ENCODE results near the gene HRNR.
A peak's percentile ranks its signal among the peaks of the same experiment; 100 is the strongest.
"Not testable (repeated sequence)": the region's sequence is repeated elsewhere in the genome, so short reads cannot be mapped to it uniquely, and the experiment has no call there.

The HRNR gene

GRCh38 chr1:152214911-152215310 is 9.1 kb downstream of the HRNR start:
- H3K4me1 Mint-ChIP-seq, H3K36me3 Mint-ChIP-seq, CTCF ChIA-PET, H3K27me3 Mint-ChIP-seq, DNase-seq, H3K27ac Mint-ChIP-seq, H3K4me3 Mint-ChIP-seq: not testable (repeated sequence)
- H3K9me3 Mint-ChIP-seq, result peaks cover 20% of the 10 kb centered on the region

GRCh38 chr1:152198982-152199381 is 25.0 kb downstream of the HRNR start:
- Mint-ChIP-seq H3K36me3 (no peaks in the 10 kb centered on the region), H3K27ac (no peak overlapping the region), H3K4me3 (no peak overlapping the region), H3K9me3 (no peaks in the 10 kb centered on the region), H3K4me1 (no peaks in the 10 kb centered on the region), H3K27me3 (peaks cover 12% of the 10 kb centered on the region)
- CTCF ChIA-PET, result interaction anchor here (0.7 to 1.7 kb wide), 5 partner anchors 13 to 261 kb away, joined by 3 to 5 read pairs (median 3); no protein-coding TSS in a partner anchor
- no peak for DNase-seq

GRCh38 chr1:152197361-152197941 is 26.5 kb downstream of the HRNR start:
- Mint-ChIP-seq H3K4me1 (no peaks in the 10 kb centered on the region), H3K4me3 (no peak overlapping the region), H3K27me3 (peaks cover 12% of the 10 kb centered on the region), H3K27ac (no peak overlapping the region), H3K9me3 (no peaks in the 10 kb centered on the region), H3K36me3 (no peaks in the 10 kb centered on the region)
- DNase-seq, result no peak
- CTCF ChIA-PET, result interaction anchor here (1.1 to 1.7 kb wide), 2 partner anchors 243 to 261 kb away, joined by 3 to 5 read pairs; no protein-coding TSS in a partner anchor

- CTCF ChIA-PET, result interaction anchor here (1.1 to 3.8 kb wide), 2 partner anchors 139 to 267 kb away, joined by 3 to 38 read pairs; no protein-coding TSS in a partner anchor
- no peak overlapping the region for H3K4me3 Mint-ChIP-seq
- no peaks in the 10 kb centered on the region for H3K9me3 Mint-ChIP-seq
- H3K36me3 Mint-ChIP-seq, result no peaks in the 10 kb centered on the region
- no peak overlapping the region for H3K27ac Mint-ChIP-seq
- no peak for DNase-seq
- peaks cover 5% of the 10 kb centered on the region for H3K4me1 Mint-ChIP-seq
- peaks cover 26% of the 10 kb centered on the region for H3K27me3 Mint-ChIP-seq
Observed at GRCh38 chr1:152191711-152192110, 32.3 kb downstream of the HRNR start.

GRCh38 chr1:152191260-152191659 is 32.7 kb downstream of the HRNR start:
- CTCF ChIA-PET, result interaction anchor here (1.1 to 3.8 kb wide), 2 partner anchors 268 to 279 kb away, joined by 3 to 38 read pairs; no protein-coding TSS in a partner anchor
- Mint-ChIP-seq H3K36me3 (no peaks in the 10 kb centered on the region), H3K27ac (no peak overlapping the region), H3K9me3 (no peaks in the 10 kb centered on the region), H3K4me1 (peaks cover 5% of the 10 kb centered on the region), H3K4me3 (no peak overlapping the region), H3K27me3 (peaks cover 26% of the 10 kb centered on the region)
- no peak for DNase-seq

- peaks cover 5% of the 10 kb centered on the region for H3K4me1 Mint-ChIP-seq
- no peaks in the 10 kb centered on the region for H3K9me3 Mint-ChIP-seq
- H3K27me3 Mint-ChIP-seq, result peaks cover 28% of the 10 kb centered on the region
- H3K27ac Mint-ChIP-seq, result no peak overlapping the region
- no peak overlapping the region for H3K4me3 Mint-ChIP-seq
- CTCF ChIA-PET, result interaction anchor here (1.1 to 3.8 kb wide), 2 partner anchors 269 to 280 kb away, joined by 3 to 38 read pairs; no protein-coding TSS in a partner anchor
- no peaks in the 10 kb centered on the region for H3K36me3 Mint-ChIP-seq
- no peak for DNase-seq
Observed at GRCh38 chr1:152190589-152190988, 33.4 kb downstream of the HRNR start.

GRCh38 chr1:152189657-152190442 is 34.1 kb downstream of the HRNR start:
- Mint-ChIP-seq H3K9me3 (no peaks in the 10 kb centered on the region), H3K4me3 (peak overlapping the region; percentile 61)

GRCh38 chr1:152188673-152189591 is 35.1 kb downstream of the HRNR start:
- H3K36me3 Mint-ChIP-seq, result no peaks in the 10 kb centered on the region
- H3K4me1 Mint-ChIP-seq, result peaks cover 5% of the 10 kb centered on the region
- peak overlapping the region; percentile 24 for H3K27ac Mint-ChIP-seq
- peaks cover 42% of the 10 kb centered on the region for H3K27me3 Mint-ChIP-seq
- CTCF ChIA-PET, result interaction anchor here (0.9 to 11.1 kb wide), 11 partner anchors 9 to 270 kb away, joined by 3 to 270 read pairs (median 5); partner anchors contain the start of gene S100A11
- H3K4me3 Mint-ChIP-seq, result peak overlapping the region; percentile 62
- H3K9me3 Mint-ChIP-seq, result no peaks in the 10 kb centered on the region
- peak; percentile 83 for DNase-seq

More at GRCh38 chr1:152189657-152190442, 34.1 kb downstream of the HRNR start:
- Mint-ChIP-seq H3K27ac (no peak overlapping the region), H3K27me3 (peaks cover 35% of the 10 kb centered on the region), H3K4me1 (peaks cover 5% of the 10 kb centered on the region), H3K36me3 (no peaks in the 10 kb centered on the region)
- CTCF ChIA-PET, result interaction anchor here (0.9 to 11.1 kb wide), 10 partner anchors 10 to 269 kb away, joined by 3 to 270 read pairs (median 4); partner anchors contain the start of gene S100A11
- DNase-seq, result peak; percentile 79

GRCh38 chr1:152186556-152187285 is 37.3 kb downstream of the HRNR start:
- H3K36me3 Mint-ChIP-seq, result no peaks in the 10 kb centered on the region
- H3K9me3 Mint-ChIP-seq, result no peaks in the 10 kb centered on the region
- H3K27ac Mint-ChIP-seq, result no peak overlapping the region
- H3K27me3 Mint-ChIP-seq, result peaks cover 46% of the 10 kb centered on the region
- no peak overlapping the region for H3K4me3 Mint-ChIP-seq
- peaks cover 5% of the 10 kb centered on the region for H3K4me1 Mint-ChIP-seq
- DNase-seq, result no peak
- CTCF ChIA-PET, result interaction anchor here (0.7 to 11.1 kb wide), 16 partner anchors 13 to 272 kb away, joined by 3 to 270 read pairs (median 6); partner anchors contain the start of gene RPTN

- peaks cover 5% of the 10 kb centered on the region for H3K4me1 Mint-ChIP-seq
- H3K9me3 Mint-ChIP-seq, result no peaks in the 10 kb centered on the region
- peaks cover 37% of the 10 kb centered on the region for H3K27me3 Mint-ChIP-seq
- no peak overlapping the region for H3K4me3 Mint-ChIP-seq
- no peaks in the 10 kb centered on the region for H3K36me3 Mint-ChIP-seq
- H3K27ac Mint-ChIP-seq, result no peak overlapping the region
- peak; percentile 45 for DNase-seq
- CTCF ChIA-PET, result interaction anchor here (1.4 to 11.1 kb wide), 12 partner anchors 12 to 273 kb away, joined by 3 to 270 read pairs (median 10); partner anchors contain the start of gene RPTN
Observed at GRCh38 chr1:152185544-152186391, 38.2 kb downstream of the HRNR start.

GRCh38 chr1:152182944-152183361 is 41.0 kb downstream of the HRNR start:
- H3K4me3 Mint-ChIP-seq, result no peak overlapping the region
- no peak for DNase-seq
- no peaks in the 10 kb centered on the region for H3K4me1 Mint-ChIP-seq
- H3K9me3 Mint-ChIP-seq, result no peaks in the 10 kb centered on the region
- CTCF ChIA-PET, result interaction anchor here (0.8 to 11.1 kb wide), 9 partner anchors 9 to 275 kb away, joined by 3 to 270 read pairs (median 7); no protein-coding TSS in a partner anchor
- H3K27me3 Mint-ChIP-seq, result peaks cover 21% of the 10 kb centered on the region
- H3K36me3 Mint-ChIP-seq, result no peaks in the 10 kb centered on the region
- no peak overlapping the region for H3K27ac Mint-ChIP-seq

GRCh38 chr1:152182431-152182830 is 41.6 kb downstream of the HRNR start:
- CTCF ChIA-PET, result interaction anchor here (0.8 to 11.1 kb wide), 10 partner anchors 9 to 276 kb away, joined by 3 to 270 read pairs (median 6); no protein-coding TSS in a partner anchor
- DNase-seq, result no peak
- no peaks in the 10 kb centered on the region for H3K9me3 Mint-ChIP-seq
- peaks cover 21% of the 10 kb centered on the region for H3K27me3 Mint-ChIP-seq
- no peaks in the 10 kb centered on the region for H3K4me1 Mint-ChIP-seq
- no peak overlapping the region for H3K27ac Mint-ChIP-seq
- H3K4me3 Mint-ChIP-seq, result no peak overlapping the region
- H3K36me3 Mint-ChIP-seq, result no peaks in the 10 kb centered on the region

Data from activated naive CD4-positive, alpha-beta T cell treated with anti-CD3 and anti-CD28 coated beads, Interleukin-2, amount 10 ng/mL, durations not matched to agents 7 days and 5 days (primary cell).